ENCODE results near the gene CCDC3.
"Not testable (repeated sequence)": the region's sequence is repeated elsewhere in the genome, so short reads cannot be mapped to it uniquely, and the experiment has no call there.

Gene CCDC3

DNA sequence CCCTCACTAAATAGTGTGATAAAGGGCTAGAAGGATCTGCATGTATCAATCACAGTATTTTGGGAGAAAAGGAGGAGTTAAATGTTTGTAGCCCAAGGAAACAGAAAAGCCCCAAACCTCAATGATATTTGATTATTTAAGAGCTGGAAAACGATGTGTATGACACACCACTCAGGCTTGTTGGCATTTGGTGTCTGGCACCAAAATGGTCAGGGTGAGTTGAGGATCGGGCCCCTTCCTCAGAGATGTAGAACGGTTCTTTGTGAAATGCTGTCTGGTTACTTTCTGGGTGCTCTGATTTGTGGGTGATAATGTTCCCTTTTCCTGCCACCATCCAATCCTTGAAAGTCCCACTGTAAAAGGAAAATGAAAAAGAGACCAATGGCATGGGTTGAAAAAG is 113.7 kb downstream of the CCDC3 start:
- DNase-seq (ENCODE audit: low read depth) = no peak

GRCh38 chr10:12884851-12885250 is 116.7 kb downstream of the CCDC3 start:
- no peak for DNase-seq (ENCODE audit: low read depth)

DNA sequence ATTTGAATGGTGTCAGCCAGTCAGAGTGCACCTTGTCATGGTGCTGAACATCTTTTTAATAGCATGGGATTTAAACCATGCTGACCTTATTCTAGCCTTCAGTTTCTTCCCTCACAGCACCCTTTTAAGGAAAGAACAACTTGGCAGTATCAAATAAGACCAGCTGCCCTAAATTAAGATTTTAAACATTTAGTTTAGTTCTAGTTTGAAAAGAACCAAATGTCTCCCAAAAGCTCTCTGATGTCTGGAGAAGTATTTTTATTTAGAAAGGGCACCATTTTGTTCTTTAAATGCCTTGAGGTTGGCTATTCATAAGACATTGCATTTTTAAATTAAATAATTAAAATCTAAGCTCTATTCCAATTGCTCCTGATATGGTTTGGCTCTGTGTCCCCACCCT is 121.1 kb downstream of the CCDC3 start:
- no peak for DNase-seq (ENCODE audit: low read depth)

DNA sequence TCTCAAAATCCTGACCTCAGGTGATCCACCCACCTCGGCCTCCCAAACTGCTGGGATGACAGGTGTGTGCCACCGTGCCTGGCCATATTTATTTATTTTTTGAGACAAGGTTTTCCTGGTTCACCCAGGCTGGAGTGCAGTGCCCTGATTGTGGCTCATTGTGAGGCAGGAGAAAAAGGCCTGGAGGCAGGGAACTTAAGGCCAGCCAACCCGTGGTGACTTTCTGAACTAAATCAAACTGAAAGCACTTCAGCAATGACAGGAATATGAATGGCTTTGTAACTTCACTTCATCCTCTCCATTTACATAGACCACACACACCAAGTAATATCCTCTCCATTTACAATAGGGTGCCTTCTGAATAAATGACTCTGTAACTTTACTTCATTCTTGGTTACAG is 124.4 kb downstream of the CCDC3 start:
- DNase-seq (ENCODE audit: low read depth) = no peak

GRCh38 chr10:12876266-12876665 is 125.2 kb downstream of the CCDC3 start:
- DNase-seq (ENCODE audit: low read depth) = no peak

DNA sequence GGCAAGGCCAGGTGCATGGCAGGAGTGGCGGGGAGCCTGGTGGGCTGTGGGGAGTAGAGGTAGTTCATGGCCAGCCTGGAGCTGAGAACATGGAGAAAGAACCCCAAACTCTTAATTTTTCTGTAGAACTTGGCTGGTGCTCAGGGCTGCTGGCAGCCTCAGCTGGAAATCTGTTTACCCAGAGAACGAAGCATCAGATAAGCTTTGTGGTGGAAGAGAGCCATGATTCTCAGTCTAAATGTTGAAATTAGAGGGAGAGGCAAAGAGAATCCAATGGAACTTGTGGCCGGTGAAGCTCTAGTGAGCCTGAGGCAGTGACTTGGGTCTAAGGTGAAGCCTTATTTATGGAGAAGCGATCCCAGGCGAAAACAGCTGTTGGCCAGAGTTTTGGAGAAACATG is 126.4 kb downstream of the CCDC3 start:
- no peak for DNase-seq (ENCODE audit: low read depth)

DNA sequence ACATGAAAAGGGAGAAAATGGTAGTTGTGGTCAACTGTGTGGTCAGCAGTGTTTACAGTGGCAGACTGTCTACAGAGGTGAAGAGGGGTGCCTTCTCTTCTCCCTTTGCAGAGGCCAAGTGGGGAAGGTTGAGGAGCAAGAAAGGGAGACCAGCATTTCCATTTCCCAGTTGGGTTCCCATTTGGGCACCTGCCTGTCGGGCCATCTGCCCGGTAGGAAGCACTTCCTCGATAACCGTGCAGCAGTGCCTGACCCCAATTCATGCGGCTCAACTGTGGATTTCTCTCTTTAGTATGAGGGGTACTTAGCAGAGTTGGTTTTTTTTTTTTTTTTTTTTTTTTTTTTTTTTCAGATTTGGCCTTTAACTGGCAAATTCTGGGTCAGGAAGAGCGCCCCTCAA is 127.0 kb downstream of the CCDC3 start:
- DNase-seq (ENCODE audit: low read depth) = no peak

DNA sequence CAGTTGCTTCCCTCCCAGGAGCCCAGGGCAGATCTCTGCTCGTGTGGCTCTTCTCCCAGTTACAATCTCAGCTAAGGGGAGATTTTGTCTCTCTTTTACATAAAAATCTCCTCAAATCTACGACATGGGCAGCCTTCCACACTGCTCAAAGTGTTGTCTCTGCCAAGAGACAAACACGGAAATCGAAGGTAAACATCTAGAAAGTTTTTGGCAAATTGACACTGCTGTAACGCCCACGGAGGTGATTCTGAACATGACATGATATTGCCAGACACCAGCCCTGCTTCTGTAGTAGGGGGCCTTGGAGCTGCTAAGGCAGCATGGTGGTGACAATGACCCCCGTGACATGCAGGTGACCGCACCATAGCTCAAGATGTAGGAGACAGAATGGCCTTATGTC is 128.3 kb downstream of the CCDC3 start:
- DNase-seq (ENCODE audit: low read depth) = no peak

GRCh38 chr10:12872577-12872976 is 128.9 kb downstream of the CCDC3 start:
- DNase-seq (ENCODE audit: low read depth) = no peak

DNA sequence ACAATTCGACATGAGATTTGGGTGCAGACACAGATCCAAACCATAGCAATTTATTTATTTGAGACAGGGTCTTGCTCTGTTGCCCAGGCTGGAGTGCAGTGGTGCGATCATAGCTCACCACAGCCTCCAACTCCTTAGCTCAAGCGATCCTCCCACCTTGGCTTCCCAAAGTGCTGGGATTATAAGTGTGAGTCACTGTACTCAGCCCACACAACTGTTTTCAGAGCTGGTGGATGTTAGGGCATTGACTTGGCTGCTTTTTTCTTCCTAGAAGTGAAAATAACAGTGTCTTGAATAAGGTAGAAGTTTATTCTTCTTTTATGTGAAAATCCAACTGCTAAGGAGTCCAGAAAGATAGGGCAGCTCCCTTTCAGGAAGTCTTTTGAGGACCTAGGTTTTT is 132.1 kb downstream of the CCDC3 start:
- DNase-seq (ENCODE audit: low read depth) = no peak

DNA sequence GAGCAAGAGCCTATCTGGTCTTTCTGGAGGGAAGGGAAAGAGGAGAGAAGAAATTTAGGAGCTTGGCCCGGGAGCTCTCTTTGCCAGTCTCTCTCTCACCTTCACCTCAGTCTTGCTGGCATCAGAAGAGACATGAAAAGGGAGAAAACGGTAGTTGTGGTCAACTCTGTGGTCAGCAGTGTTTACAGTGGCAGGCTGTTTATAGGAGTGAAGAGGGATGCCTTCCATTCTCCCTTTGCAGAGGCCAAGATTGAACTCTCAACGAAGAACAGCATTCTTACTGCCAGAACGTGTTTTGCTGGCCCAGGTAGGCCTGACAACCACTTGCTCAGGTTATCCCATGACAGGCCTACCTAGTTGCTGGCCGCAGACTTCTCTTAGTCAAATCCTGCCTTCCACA is 133.3 kb downstream of the CCDC3 start:
- DNase-seq (ENCODE audit: low read depth) = no peak

GRCh38 chr10:12865515-12865914 is 136.0 kb downstream of the CCDC3 start:
- DNase-seq (ENCODE audit: low read depth) = not testable (repeated sequence)

DNA sequence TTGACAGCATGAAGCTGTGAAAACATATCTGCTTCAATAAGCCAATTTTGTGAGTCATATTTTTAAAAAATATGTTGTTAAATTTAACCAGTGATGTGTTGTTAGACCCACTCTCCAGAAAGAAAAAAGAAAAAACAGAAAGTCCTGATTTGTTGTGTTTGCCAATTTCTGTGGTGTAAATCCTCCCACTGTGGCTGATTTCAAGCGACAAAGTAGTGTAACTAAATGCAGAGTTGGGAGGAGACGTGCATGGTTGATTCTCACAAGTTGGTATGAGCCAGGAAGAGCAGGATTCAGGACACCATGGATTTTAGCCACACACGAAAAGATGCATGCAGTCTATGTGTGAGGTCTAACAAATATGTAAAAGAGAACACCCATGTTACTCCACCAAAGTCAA is 139.1 kb downstream of the CCDC3 start:
- no peak for DNase-seq (ENCODE audit: low read depth)

DNA sequence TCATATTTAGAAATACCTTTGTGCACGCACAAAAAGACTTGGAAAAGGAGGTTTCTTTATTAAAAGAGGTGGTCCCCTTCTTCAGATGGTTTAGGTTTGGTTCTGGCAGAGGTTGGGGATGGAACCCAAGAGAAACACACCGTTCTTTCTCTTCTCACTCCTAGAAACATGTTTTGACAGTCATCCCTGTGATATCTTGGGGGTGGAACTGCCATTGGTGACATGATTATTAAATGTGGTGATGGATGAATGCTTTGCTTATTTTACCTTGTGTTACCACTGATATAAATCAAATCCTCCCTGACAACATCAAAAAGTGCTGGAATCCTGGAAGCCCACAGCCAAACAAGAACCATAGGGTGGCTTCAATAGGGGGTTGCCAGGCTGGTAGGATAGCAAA is 146.5 kb downstream of the CCDC3 start:
- DNase-seq (ENCODE audit: low read depth) = no peak

DNA sequence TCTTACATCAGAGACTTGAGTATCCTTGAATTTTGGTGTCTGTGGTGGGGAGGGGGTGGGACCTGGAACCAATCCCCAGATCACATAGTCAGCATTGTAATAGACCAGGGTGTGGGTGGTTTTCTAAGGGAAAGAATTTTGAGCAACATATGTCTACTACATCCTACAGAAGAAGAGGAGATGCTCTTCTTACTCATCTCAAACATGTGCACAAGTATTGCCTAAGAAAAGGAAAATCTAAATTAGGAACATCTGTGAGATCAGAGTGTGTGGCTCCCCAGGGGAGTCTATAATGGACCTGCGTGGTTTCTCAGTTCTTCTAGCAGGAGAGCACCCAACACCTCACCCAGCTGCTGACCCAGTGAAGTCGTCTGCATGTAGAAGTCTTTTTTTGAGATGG is 148.8 kb downstream of the CCDC3 start:
- DNase-seq (ENCODE audit: low read depth) = no peak

- no peak for DNase-seq (ENCODE audit: low read depth)
These were observed 152.0 kb downstream of the CCDC3 start for GRCh38 chr10:12849319-12850181.

- no peak for DNase-seq (ENCODE audit: low read depth)
These were observed 152.9 kb downstream of the CCDC3 start for GRCh38 chr10:12848439-12849173.

- no peak for DNase-seq (ENCODE audit: low read depth)
These were observed 154.0 kb downstream of the CCDC3 start for GRCh38 chr10:12847361-12847975.

- no peak for DNase-seq (ENCODE audit: low read depth)
These were observed 154.8 kb downstream of the CCDC3 start for GRCh38 chr10:12846718-12847117.
